Retinal pigment epithelial cell (primary cell): ENCODE measurements around the gene INPP4A.

ENCODE experiments used
- DNase-seq: peaks from one replicate; pipeline ENCODE4 v3.0.0-alpha.2; 2010; ENCODE audit warnings: low read depth
- H3K4me3 ChIP-seq: 2 replicates; pipeline ENCODE4 v1.5.1; 2011; ENCODE audit warnings: mild to moderate bottlenecking, low read length, control low read depth, moderate library complexity
- TF ChIP-seq, protein P1 (sequence below): conservative IDR thresholded peaks from 2 replicates; pipeline ENCODE4 v1.5.1; 2011; ENCODE audit warnings: low read depth, low read length, control low read depth, inconsistent platforms

INPP4A gene

DNA sequence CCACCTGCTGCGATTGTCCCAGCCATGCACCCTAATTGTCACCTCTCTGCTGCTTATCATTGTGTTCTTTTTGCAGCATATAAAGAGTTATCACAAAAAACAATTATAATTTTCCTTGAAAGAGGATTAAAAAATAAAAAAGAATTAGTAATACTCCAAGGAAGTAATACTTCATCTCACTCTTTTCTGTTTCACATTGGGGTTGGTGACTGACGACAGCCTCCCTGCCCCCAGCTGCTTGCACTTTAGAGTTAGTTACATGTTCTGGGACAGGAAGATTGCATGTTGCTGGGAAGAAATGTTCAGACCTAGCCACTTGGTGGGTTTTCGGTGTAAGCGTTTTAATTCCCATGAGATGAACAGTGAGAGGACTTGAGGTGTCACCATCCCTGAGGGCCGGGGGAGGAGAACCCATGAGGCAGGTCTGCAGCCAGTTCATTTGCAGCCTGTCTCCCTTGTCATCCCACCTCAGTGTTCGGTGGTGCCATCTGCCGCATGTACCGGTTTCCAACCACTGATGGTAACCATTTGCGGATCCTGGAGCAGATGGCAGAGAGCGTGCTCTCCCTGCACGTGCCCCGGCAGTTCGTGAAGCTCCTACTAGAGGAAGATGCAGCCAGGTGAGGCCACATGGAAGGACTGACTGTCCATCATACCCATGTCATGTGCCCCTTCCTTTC lies 94.5 kb downstream of the INPP4A start:
- TF ChIP-seq, protein P1, sequence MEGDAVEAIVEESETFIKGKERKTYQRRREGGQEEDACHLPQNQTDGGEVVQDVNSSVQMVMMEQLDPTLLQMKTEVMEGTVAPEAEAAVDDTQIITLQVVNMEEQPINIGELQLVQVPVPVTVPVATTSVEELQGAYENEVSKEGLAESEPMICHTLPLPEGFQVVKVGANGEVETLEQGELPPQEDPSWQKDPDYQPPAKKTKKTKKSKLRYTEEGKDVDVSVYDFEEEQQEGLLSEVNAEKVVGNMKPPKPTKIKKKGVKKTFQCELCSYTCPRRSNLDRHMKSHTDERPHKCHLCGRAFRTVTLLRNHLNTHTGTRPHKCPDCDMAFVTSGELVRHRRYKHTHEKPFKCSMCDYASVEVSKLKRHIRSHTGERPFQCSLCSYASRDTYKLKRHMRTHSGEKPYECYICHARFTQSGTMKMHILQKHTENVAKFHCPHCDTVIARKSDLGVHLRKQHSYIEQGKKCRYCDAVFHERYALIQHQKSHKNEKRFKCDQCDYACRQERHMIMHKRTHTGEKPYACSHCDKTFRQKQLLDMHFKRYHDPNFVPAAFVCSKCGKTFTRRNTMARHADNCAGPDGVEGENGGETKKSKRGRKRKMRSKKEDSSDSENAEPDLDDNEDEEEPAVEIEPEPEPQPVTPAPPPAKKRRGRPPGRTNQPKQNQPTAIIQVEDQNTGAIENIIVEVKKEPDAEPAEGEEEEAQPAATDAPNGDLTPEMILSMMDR = no peak
- no peak for DNase-seq
- no peak overlapping the region for H3K4me3 ChIP-seq

DNA sequence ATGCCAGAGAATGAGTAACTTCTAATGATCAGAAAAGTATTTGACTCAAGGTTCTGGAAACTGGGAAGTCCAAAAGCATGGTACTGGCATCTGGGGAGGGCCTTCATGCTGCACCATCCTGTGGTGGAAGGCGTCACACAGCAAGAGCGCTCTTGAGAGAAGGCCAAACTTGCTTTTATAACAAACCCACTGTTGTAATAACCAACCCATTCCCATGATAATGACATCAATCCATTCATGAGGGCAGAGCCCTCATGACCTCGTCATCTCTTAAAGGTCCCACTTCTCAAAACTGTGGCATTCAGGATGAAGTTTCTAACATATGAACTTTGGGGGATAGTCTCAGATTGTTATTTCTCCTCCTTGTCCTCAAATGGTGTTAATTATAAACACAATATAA lies 95.9 kb downstream of the INPP4A start:
- DNase-seq = no peak
- TF ChIP-seq, protein P1 = no peak
- no peak overlapping the region for H3K4me3 ChIP-seq

DNA sequence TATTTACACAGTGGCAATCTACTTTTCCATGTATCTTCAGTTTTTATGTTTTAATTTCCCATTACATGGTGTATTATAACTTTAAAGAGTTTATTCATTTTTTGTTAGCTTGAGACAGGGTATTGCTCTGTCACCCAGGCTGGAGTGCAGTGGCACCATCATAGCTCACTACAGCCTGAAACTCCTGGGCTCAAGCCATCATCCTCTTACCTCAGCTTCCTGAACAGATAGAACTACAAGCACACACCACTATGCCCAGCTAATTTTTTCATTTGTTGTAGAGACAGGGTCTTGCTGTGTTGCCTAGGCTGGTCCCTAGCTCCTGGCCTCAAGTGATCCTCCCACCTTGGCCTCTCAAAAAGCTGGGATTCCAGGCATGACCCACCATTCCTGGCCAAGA lies 96.8 kb downstream of the INPP4A start:
- TF ChIP-seq, protein P1 = no peak
- no peak for DNase-seq
- no peak overlapping the region for H3K4me3 ChIP-seq

DNA sequence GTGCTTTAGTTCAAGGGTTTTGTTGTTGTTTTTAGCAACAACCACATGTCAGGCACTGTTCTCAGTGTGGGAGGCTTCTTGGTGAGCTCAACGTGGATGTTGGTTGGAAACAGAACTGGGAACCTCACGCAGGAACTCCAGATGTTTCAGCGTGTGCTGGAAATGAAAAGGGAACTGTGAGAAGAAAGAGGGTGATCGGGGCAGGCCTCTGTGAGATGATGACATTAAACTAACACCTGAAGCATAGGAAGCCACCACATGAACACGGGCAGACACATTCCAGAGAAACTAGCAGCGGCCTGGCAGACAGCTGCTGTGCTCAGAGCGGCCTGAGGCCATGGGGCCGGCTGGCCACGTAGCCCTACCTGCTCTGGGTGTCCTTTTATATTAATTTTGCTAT lies 97.2 kb downstream of the INPP4A start:
- DNase-seq = no peak
- H3K4me3 ChIP-seq = no peak overlapping the region
- TF ChIP-seq, protein P1 = no peak

DNA sequence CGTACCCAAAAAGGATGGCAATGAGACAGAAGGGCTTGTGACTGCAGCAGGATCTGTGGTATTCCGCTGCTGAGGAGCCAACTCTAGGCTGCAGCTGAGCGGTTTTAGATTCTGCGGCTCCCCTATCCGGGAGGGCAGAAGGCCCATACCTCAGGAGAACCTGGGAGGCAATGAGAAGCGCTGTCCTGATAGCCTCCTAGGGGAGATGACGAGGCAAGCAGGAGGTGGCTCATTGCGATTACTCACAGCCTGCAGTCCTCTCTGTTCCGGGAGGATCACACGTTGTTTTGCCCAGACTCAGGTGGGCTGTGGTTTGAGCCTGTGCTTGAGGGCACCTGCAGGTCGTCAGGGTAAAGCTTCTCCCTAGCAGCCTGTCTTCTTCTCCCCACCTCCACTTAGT lies 98.6 kb downstream of the INPP4A start:
- no peak overlapping the region for H3K4me3 ChIP-seq
- TF ChIP-seq, protein P1 = no peak
- DNase-seq = no peak

DNA sequence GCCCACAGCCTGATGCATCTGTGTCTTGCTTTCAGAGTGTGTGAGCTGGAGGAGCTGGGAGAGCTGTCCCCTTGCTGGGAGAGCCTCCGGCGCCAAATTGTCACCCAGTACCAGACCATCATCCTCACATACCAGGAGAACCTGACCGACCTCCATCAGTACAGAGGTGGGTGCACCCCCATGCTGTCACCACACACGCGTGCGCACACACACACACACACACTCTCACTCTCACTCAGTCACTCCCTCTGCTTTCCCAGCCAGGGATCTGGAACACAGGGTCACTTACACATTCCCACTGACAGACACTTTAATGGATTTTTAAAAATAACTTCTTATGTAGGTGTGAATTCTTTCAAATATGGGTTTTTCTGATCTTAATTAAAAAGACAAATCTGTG lies 99.2 kb downstream of the INPP4A start:
- TF ChIP-seq, protein P1 = no peak
- DNase-seq = no peak
- no peak overlapping the region for H3K4me3 ChIP-seq

DNA sequence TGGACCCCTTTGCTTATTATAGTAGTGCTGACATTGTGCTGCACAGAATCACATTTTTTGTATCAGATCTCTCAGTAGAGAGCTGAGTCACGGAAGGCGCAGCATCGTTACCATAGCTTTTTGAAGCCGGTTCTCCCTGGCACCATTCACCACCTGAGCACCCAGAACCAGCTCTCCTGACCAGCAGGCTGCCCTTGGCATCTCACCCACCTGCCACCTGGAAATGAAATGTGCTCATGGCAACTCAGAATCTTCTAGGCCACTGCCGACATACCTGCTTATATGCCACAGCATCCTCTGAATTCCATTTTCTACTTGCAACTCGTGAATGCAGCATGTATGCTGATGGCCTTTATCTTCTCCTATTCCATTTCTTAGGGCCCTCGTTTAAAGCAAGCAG lies 100.9 kb downstream of the INPP4A start:
- H3K4me3 ChIP-seq = no peak overlapping the region
- DNase-seq = no peak
- TF ChIP-seq, protein P1 = no peak
